ENCODE results near the gene OR6V1. TPM values are rescaled to one million over a fixed set of nuclear protein-coding genes. Genes with fewer than 3 reads are reported as not detected.

OR6V1 gene
- total RNA-seq, 6 experiments from 2014 or later, result not detected

DNA sequence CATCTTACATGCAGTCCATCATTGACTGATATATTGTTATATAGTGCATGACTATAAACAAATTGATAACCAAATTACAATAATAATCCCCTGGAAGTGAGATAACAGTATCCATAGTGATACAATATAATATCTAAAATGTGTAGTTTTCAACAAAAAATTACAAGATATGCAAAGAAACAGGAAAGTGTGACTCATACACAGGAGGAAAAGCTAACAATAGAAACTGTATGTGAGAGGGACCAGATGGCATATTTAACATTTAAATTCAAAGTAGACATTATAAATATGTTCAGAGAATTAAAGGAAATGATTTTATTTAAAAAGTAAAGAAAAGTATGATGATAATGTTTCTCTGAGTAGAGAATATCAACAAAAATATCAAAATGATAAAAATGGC lies 33.2 kb upstream of the OR6V1 start:
- Histone ChIP-seq H3K27ac (no peak overlapping the region), H3K36me3 (no peaks in the 10 kb centered on the region), H3K9me3 (no peaks in the 10 kb centered on the region), H3K4me1 (no peaks in the 10 kb centered on the region), H3K4me3 (no peak overlapping the region), H3K27me3 (no peaks in the 10 kb centered on the region)
- TF ChIP-seq, protein P1, sequence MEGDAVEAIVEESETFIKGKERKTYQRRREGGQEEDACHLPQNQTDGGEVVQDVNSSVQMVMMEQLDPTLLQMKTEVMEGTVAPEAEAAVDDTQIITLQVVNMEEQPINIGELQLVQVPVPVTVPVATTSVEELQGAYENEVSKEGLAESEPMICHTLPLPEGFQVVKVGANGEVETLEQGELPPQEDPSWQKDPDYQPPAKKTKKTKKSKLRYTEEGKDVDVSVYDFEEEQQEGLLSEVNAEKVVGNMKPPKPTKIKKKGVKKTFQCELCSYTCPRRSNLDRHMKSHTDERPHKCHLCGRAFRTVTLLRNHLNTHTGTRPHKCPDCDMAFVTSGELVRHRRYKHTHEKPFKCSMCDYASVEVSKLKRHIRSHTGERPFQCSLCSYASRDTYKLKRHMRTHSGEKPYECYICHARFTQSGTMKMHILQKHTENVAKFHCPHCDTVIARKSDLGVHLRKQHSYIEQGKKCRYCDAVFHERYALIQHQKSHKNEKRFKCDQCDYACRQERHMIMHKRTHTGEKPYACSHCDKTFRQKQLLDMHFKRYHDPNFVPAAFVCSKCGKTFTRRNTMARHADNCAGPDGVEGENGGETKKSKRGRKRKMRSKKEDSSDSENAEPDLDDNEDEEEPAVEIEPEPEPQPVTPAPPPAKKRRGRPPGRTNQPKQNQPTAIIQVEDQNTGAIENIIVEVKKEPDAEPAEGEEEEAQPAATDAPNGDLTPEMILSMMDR (IDR thresholded peaks at IDR 0.05), result no peak
- no peak for TF ChIP-seq POLR2A (IDR thresholded peaks at IDR 0.05)
- DNase-seq (no peak), ATAC-seq (no peak)
- intact Hi-C loops (cut with DNase I), result no loop called here

DNA sequence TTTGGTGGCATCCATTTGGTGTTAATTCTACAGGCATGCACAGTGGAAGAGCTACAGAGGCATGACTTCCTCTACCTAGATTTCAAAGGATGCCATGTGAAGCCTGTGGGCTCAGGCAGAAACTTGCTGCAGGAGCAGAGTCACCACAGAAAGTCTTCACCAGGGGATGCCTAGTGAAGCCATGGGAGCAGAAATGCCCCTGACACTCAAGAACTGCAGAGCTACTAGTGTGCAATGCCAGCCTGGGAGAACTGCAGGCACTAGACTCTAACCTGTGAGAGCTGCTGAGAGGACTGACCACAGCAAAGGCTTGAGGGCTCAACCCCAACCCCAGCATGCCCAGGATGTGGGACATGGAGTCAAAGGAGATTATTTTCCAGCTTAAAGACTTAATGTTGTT lies 29.1 kb upstream of the OR6V1 start:
- Histone ChIP-seq H3K36me3 (no peaks in the 10 kb centered on the region), H3K9me3 (no peaks in the 10 kb centered on the region), H3K4me3 (no peak overlapping the region), H3K27ac (no peak overlapping the region), H3K27me3 (no peaks in the 10 kb centered on the region), H3K4me1 (no peaks in the 10 kb centered on the region)
- intact Hi-C loops (cut with DNase I), result no loop called here
- ATAC-seq (no peak), DNase-seq (no peak)
- TF ChIP-seq, protein P1 (IDR thresholded peaks at IDR 0.05), result no peak
- no peak for TF ChIP-seq POLR2A (IDR thresholded peaks at IDR 0.05)

DNA sequence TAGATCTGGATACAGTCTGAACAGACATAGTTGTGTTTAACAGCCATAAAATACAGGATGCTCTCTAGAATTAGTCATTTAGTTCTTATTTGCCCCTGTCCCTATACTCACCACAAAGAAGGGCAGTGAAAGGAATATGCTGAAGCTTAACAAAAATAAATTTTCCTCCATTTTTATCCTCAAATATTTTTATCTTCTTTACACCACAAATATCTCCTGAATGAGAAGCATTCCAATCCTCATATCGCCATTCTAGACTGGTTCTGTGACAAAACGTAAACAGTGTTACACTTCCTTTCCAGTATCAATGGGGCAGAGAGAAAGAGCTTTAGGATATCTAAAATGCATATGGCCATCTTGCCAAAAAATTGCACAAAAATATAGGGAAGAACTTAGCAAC lies 26.8 kb upstream of the OR6V1 start:
- ATAC-seq (no peak), DNase-seq (no peak)
- TF ChIP-seq, protein P1 (IDR thresholded peaks at IDR 0.05), result no peak
- TF ChIP-seq POLR2A (IDR thresholded peaks at IDR 0.05), result no peak
- intact Hi-C loops (cut with DNase I), result no loop called here
- no peaks in the 10 kb centered on the region for H3K9me3 ChIP-seq
- no peaks in the 10 kb centered on the region for H3K36me3 ChIP-seq
- H3K4me1 ChIP-seq, result no peaks in the 10 kb centered on the region
- 65% methylated on average over 2 of the region's 2 CpGs for WGBS (ENCODE audit: insufficient coverage, low coverage, low lambda C conversion rate, missing lambda C conversion rate)
- no peak overlapping the region for H3K27ac ChIP-seq
- H3K4me3 ChIP-seq, result no peak overlapping the region
- no peaks in the 10 kb centered on the region for H3K27me3 ChIP-seq

DNA sequence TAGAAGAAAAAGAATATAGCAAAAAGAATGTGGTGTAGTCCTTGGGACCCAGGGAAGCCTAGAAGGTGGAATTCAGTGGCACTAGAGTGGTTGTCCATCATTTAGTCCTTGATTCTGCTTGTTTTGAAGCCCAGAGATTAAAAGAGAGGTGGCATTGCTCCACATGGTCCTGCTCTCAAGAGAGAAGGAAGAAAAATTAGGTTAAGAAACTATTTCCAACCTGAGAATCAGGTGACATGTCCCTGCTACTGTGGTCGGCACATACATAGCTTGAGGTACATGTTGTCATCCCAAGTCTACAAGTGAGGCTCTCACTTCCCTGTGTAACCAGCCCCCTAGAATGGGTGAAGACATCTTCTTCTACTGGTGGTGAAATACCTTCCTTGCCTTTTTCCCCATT lies 25.1 kb upstream of the OR6V1 start, which contains the start of gene OR9A2:
OR9A2 (minus strand) TSS at position 101 of the 400 bp plus-strand sequence; CDS start at position 101, 0 bp downstream.
- Histone ChIP-seq H3K4me1 (no peaks in the 10 kb centered on the region), H3K36me3 (no peaks in the 10 kb centered on the region), H3K27me3 (no peaks in the 10 kb centered on the region), H3K9me3 (no peaks in the 10 kb centered on the region), H3K27ac (no peak within 1 kb of the TSS), H3K4me3 (no peak within 1 kb of the TSS)
- DNase-seq (no peak), ATAC-seq (no peak)
- 80% methylated on average over 1 of the region's 1 CpG for WGBS (ENCODE audit: insufficient coverage, low coverage, low lambda C conversion rate, missing lambda C conversion rate)
- TF ChIP-seq POLR2A (IDR thresholded peaks at IDR 0.05), result no peak
- TF ChIP-seq, protein P1 (IDR thresholded peaks at IDR 0.05), result no peak
- intact Hi-C loops (cut with DNase I), result no loop called here

DNA sequence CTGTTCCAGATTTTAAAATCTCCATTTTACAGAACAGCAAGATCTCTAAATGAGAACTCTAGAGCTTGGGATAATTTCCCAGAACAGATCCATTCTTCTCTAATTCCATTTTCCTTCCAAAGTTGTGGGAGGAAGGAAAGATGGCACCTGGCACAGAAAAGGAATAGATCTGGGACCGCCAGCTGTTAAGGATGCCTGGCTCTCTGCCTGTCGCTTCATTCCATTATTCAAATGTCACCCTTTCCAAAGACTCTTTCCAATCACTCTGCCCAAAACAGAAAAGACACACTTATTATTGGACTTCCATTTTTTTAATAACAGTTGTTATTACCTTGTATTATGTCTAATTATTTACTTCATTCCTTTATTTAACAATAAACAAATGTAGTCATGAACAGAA lies 24.5 kb upstream of the OR6V1 start:
- intact Hi-C loops (cut with DNase I), result no loop called here
- WGBS (ENCODE audit: insufficient coverage, low coverage, low lambda C conversion rate, missing lambda C conversion rate), result 92% methylated on average over 2 of the region's 2 CpGs

More for the DNA sequence above, 24.5 kb upstream of the OR6V1 start:
- Histone ChIP-seq H3K36me3 (no peaks in the 10 kb centered on the region), H3K27me3 (no peaks in the 10 kb centered on the region), H3K9me3 (no peaks in the 10 kb centered on the region), H3K27ac (no peak overlapping the region), H3K4me1 (no peaks in the 10 kb centered on the region), H3K4me3 (no peak overlapping the region)
- no peak for DNase-seq
- no peak for ATAC-seq
- TF ChIP-seq, protein P1 (IDR thresholded peaks at IDR 0.05), result no peak
- no peak for TF ChIP-seq POLR2A (IDR thresholded peaks at IDR 0.05)

Measured in right lobe of liver (tissue), 6 donors.